Measurements from ENCODE around the gene CLSTN2.
A peak's percentile ranks its signal among the peaks of the same experiment; 100 is the strongest.
"Not testable (repeated sequence)": the region's sequence is repeated elsewhere in the genome, so short reads cannot be mapped to it uniquely, and the experiment has no call there.

Gene CLSTN2

GRCh38 chr3:140421884-140422283 is 486.9 kb downstream of the CLSTN2 start:
- no peak for DNase-seq (ENCODE audit: low read depth in 2 of 2)

- DNase-seq (ENCODE audit: low read depth in 2 of 2) = no peak
Observed at GRCh38 chr3:140423146-140423545, 488.2 kb downstream of the CLSTN2 start.

- not testable (repeated sequence) for DNase-seq (ENCODE audit: low read depth in 2 of 2)
Observed at GRCh38 chr3:140423574-140423973, 488.6 kb downstream of the CLSTN2 start.

- no peak for DNase-seq (ENCODE audit: low read depth in 2 of 2)
Observed at GRCh38 chr3:140424211-140424610, 489.2 kb downstream of the CLSTN2 start.

GRCh38 chr3:140424726-140425125 is 489.7 kb downstream of the CLSTN2 start:
- no peak for DNase-seq (ENCODE audit: low read depth in 2 of 2)

GRCh38 chr3:140427786-140428185 is 492.8 kb downstream of the CLSTN2 start:
- no peak for DNase-seq (ENCODE audit: low read depth in 2 of 2)

- no peak for DNase-seq (ENCODE audit: low read depth in 2 of 2)
Observed at GRCh38 chr3:140428380-140428779, 493.4 kb downstream of the CLSTN2 start.

- DNase-seq (ENCODE audit: low read depth in 2 of 2) = no peak
Observed at GRCh38 chr3:140429791-140430190, 494.8 kb downstream of the CLSTN2 start.

GRCh38 chr3:140430494-140430893 is 495.5 kb downstream of the CLSTN2 start:
- DNase-seq (ENCODE audit: low read depth in 2 of 2) = no peak

- no peak for DNase-seq (ENCODE audit: low read depth in 2 of 2)
Observed at GRCh38 chr3:140432229-140432669, 497.3 kb downstream of the CLSTN2 start.

- DNase-seq (ENCODE audit: low read depth in 2 of 2) = no peak
Observed at GRCh38 chr3:140433431-140433830, 498.4 kb downstream of the CLSTN2 start.

- no peak for DNase-seq (ENCODE audit: low read depth in 2 of 2)
Observed at GRCh38 chr3:140434261-140434905, 499.4 kb downstream of the CLSTN2 start.

- no peak for DNase-seq (ENCODE audit: low read depth in 2 of 2)
Observed at GRCh38 chr3:140436421-140436820, 501.4 kb downstream of the CLSTN2 start.

GRCh38 chr3:140438736-140439470 is 503.9 kb downstream of the CLSTN2 start:
- DNase-seq (ENCODE audit: low read depth in 2 of 2) = no peak

- no peak for DNase-seq (ENCODE audit: low read depth in 2 of 2)
Observed at GRCh38 chr3:140439527-140439926, 504.5 kb downstream of the CLSTN2 start.

- DNase-seq (ENCODE audit: low read depth in 2 of 2) = no peak
Observed at GRCh38 chr3:140440446-140440845, 505.5 kb downstream of the CLSTN2 start.

- peak; percentile 9 to 13 for DNase-seq (ENCODE audit: low read depth in 2 of 2)
Observed at GRCh38 chr3:140441006-140441405, 506.0 kb downstream of the CLSTN2 start.

GRCh38 chr3:140442621-140443020 is 507.6 kb downstream of the CLSTN2 start:
- no peak for DNase-seq (ENCODE audit: low read depth in 2 of 2)

- DNase-seq (ENCODE audit: low read depth in 2 of 2) = no peak
Observed at GRCh38 chr3:140443073-140443472, 508.1 kb downstream of the CLSTN2 start.

- DNase-seq (ENCODE audit: low read depth in 2 of 2) = no peak
Observed at GRCh38 chr3:140443806-140444205, 508.8 kb downstream of the CLSTN2 start.

- no peak for DNase-seq (ENCODE audit: low read depth in 2 of 2)
Observed at GRCh38 chr3:140446734-140447133, 511.7 kb downstream of the CLSTN2 start.

GRCh38 chr3:140447136-140447535 is 512.2 kb downstream of the CLSTN2 start:
- no peak for DNase-seq (ENCODE audit: low read depth in 2 of 2)

- no peak for DNase-seq (ENCODE audit: low read depth in 2 of 2)
Observed at GRCh38 chr3:140448001-140448400, 513.0 kb downstream of the CLSTN2 start.

Measured in fibroblast of skin of left quadriceps (primary cell).